LHCN-M2 (cell line): ENCODE data around the gene FBXO28. TPM values are rescaled to one million over a fixed set of nuclear protein-coding genes. Genes with fewer than 3 reads are reported as not detected.

Experiments
- DNase-seq: peaks from one replicate; pipeline ENCODE4 v3.0.0-alpha.2; 2012; ENCODE audit warnings: low read depth
- total RNA-seq: library from RNA; depleted of rRNA; stranded (reverse); fragments of >200 nt; gene quantifications from 2 replicates; pipeline ENCODE4 v1.2.3, GENCODE V29; 2014

The FBXO28 gene
- total RNA-seq, 1 experiment from 2014 or later: 48.0 TPM

GRCh38 chr1:224157316-224157715 lies 43.4 kb downstream of the FBXO28 start:
- DNase-seq: no peak

- DNase-seq: no peak
Measured at GRCh38 chr1:224159541-224159940, 45.6 kb downstream of the FBXO28 start.

GRCh38 chr1:224160171-224160682 lies 46.3 kb downstream of the FBXO28 start:
- DNase-seq: no peak

GRCh38 chr1:224162768-224163167 lies 48.9 kb downstream of the FBXO28 start:
- DNase-seq: no peak

GRCh38 chr1:224163311-224163710 lies 49.4 kb downstream of the FBXO28 start:
- DNase-seq: no peak

- peak; percentile 76 for DNase-seq
Measured at GRCh38 chr1:224168859-224169380, 55.0 kb downstream of the FBXO28 start.

- no peak for DNase-seq
Measured at GRCh38 chr1:224169718-224170270, 55.9 kb downstream of the FBXO28 start.

GRCh38 chr1:224170343-224170742 lies 56.4 kb downstream of the FBXO28 start:
- no peak for DNase-seq

- peak; percentile 10 for DNase-seq
Measured at GRCh38 chr1:224170748-224171478, 57.0 kb downstream of the FBXO28 start.

GRCh38 chr1:224172229-224172628 lies 58.3 kb downstream of the FBXO28 start:
- no peak for DNase-seq

- no peak for DNase-seq
Measured at GRCh38 chr1:224173523-224173922, 59.6 kb downstream of the FBXO28 start.

- DNase-seq: no peak
Measured at GRCh38 chr1:224175617-224176016, 61.7 kb downstream of the FBXO28 start.

GRCh38 chr1:224177356-224177999 lies 63.6 kb downstream of the FBXO28 start:
- DNase-seq: no peak

GRCh38 chr1:224178894-224179293 lies 65.0 kb downstream of the FBXO28 start:
- DNase-seq: no peak

GRCh38 chr1:224180783-224181452 lies 67.0 kb downstream of the FBXO28 start:
- DNase-seq: no peak

GRCh38 chr1:224181453-224181810 lies 67.5 kb downstream of the FBXO28 start:
- no peak for DNase-seq

GRCh38 chr1:224182057-224182865 lies 68.3 kb downstream of the FBXO28 start:
- DNase-seq: no peak

- DNase-seq: peak; percentile 69
Measured at GRCh38 chr1:224182866-224183590, 69.1 kb downstream of the FBXO28 start, which contains the start of gene DEGS1. TSS of gene DEGS1 (plus strand) at chr1:224183240. CDS start at chr1:224183337, 97 bp downstream.

GRCh38 chr1:224183591-224184312 lies 69.8 kb downstream of the FBXO28 start:
- peak; percentile 73 for DNase-seq

GRCh38 chr1:224185208-224185607 lies 71.3 kb downstream of the FBXO28 start:
- no peak for DNase-seq
